HepG2 (cell line): ENCODE data around the gene LCE5A. TPM values are rescaled to one million over a fixed set of nuclear protein-coding genes. Genes with fewer than 3 reads are reported as not detected.

Experiments
- ATAC-seq: fragments of 200-7000 bp; cut with Tn5 transposase; 3 replicates; pipeline ENCODE4 v1.9.1; 2020; ENCODE audit warnings: mild to moderate bottlenecking, moderate library complexity
- BruUV-seq: library from RNA; stranded (reverse); fragments of 400-500 nt; replicated peaks from 2 replicates; lab custom pipeline; 2021; lab: Mats Ljungman, UMichigan
- CTCF ChIA-PET: fragments of 300-600 bp; formaldehyde crosslinking; extraction: SDS; loops from one replicate; lab custom pipeline; 2021; ENCODE audit warnings: low total read pairs, inconsistent platforms, low intra/inter-chr PET ratio; lab: Yijun Ruan, JAX
- POLR2A ChIA-PET: fragments of 350-600 bp; sonication (Branson Sonifier 250); formaldehyde crosslinking; loops from one replicate; lab custom pipeline; 2020; ENCODE audit warnings: antibody characterized with exemption, inconsistent platforms; lab: Yijun Ruan, JAX
- DNase-seq: peaks from one replicate; pipeline ENCODE4 v3.0.0-alpha.2; 2015; ENCODE audit warnings: low spot score
- FAIRE-seq: peaks from 3 replicates; lab custom pipeline; 2011; peaks lifted over from hg19 to GRCh38; lab: Jason Lieb, UNC
- H2AFZ ChIP-seq: one replicate; pipeline ENCODE4 v1.6.1; 2011; ENCODE audit warnings: low read length, inconsistent platforms
- H3K27ac ChIP-seq: fragments of 300-600 bp; 3 replicates; pipeline ENCODE4 v1.8.0; 2011; ENCODE audit warnings: mixed run types, mild to moderate bottlenecking, mixed read lengths, low read length, inconsistent platforms; ENCODE audit not compliant: insufficient read depth; ENCODE audit errors: extremely low read length
- H3K27me3 ChIP-seq, 2 experiments: fragments of 200-600 bp in 1 of 2; 2 replicates in 1 of 2; 3 replicates in 1 of 2; pipeline versions ENCODE4 v1.6.0 to v1.8.0; 2011; ENCODE audit warnings: low read length in 2 of 2, mild to moderate bottlenecking in 2 of 2, moderate library complexity in 2 of 2, inconsistent platforms in 1 of 2; ENCODE audit not compliant: insufficient read depth in 2 of 2, control insufficient read depth in 1 of 2
- H3K36me3 ChIP-seq, 2 experiments: fragments of 200-600 bp in 1 of 2; replicated peaks in 1 of 2; 2 replicates in 1 of 2; 3 replicates in 1 of 2; pipeline versions ENCODE4 v1.5.1 to v1.8.0; 2011; ENCODE audit warnings: low read length in 2 of 2, inconsistent platforms in 1 of 2; ENCODE audit not compliant: insufficient read depth in 2 of 2, control insufficient read depth in 1 of 2
- H3K4me1 ChIP-seq: 2 replicates; pipeline ENCODE4 v1.5.1; 2012; ENCODE audit warnings: low read length, inconsistent platforms; ENCODE audit not compliant: insufficient read depth
- H3K4me2 ChIP-seq: 2 replicates; pipeline ENCODE4 v1.6.0; 2011; ENCODE audit warnings: low read depth, low read length, inconsistent platforms
- H3K4me3 ChIP-seq, 3 experiments: fragments of 200-600 bp in 1 of 3; sonication (generic), shearing (Covaris generic) in 1 of 3; replicated peaks in 1 of 3; 2 replicates each; pipeline ENCODE4 v1.5.1; 2011 to 2016; ENCODE audit warnings: low read length in 3 of 3, inconsistent platforms in 2 of 3, low read depth in 2 of 3, mild to moderate bottlenecking in 2 of 3, control low read depth in 1 of 3, mixed read lengths in 1 of 3; ENCODE audit not compliant: insufficient read depth in 1 of 3
- H3K79me2 ChIP-seq: one replicate; pipeline ENCODE4 v1.6.1; 2011; ENCODE audit warnings: low read length, inconsistent platforms; ENCODE audit not compliant: insufficient read depth
- H3K9ac ChIP-seq: 2 replicates; pipeline ENCODE4 v1.6.0; 2011; ENCODE audit warnings: mild to moderate bottlenecking, low read depth, low read length, inconsistent platforms; ENCODE audit not compliant: insufficient read depth
- H3K9me3 ChIP-seq: 2 replicates; pipeline ENCODE4 v1.5.1; 2012; ENCODE audit warnings: mild to moderate bottlenecking, low read length
- H4K20me1 ChIP-seq: 2 replicates; pipeline ENCODE4 v1.6.0; 2011; ENCODE audit warnings: inconsistent platforms, mild to moderate bottlenecking, low read length, moderate library complexity; ENCODE audit not compliant: insufficient read depth
- ISX ChIP-seq: sonication (generic); formaldehyde crosslinking; conservative IDR thresholded peaks from 2 replicates; pipeline ENCODE4 v1.5.0; 2020; ENCODE audit warnings: missing genetic modification reagents
- PCBP1 ChIP-seq: fragments of 200-400 bp; formaldehyde crosslinking; IDR thresholded peaks from 2 replicates; pipeline ENCODE4 v1.6.1; 2017; ENCODE audit warnings: mild to moderate bottlenecking, low read depth, low read length, borderline replicate concordance
- STAG1 ChIP-seq: sonication (generic); formaldehyde crosslinking; IDR thresholded peaks from 2 replicates; pipeline ENCODE4 v1.4.0; 2020; ENCODE audit warnings: missing genetic modification reagents
- ZNF496 ChIP-seq: sonication (generic); formaldehyde crosslinking; IDR thresholded peaks from 2 replicates; pipeline ENCODE4 v1.8.1; 2023; ENCODE audit warnings: mild to moderate bottlenecking, moderate library complexity, missing genetic modification reagents; ENCODE audit not compliant: insufficient replicate concordance
- WGBS: methylation state at CpG from one replicate; pipeline ENCODE4 v1.1.6; 2017; ENCODE audit warnings: low lambda C conversion rate; 5-methylcytosine and 5-hydroxymethylcytosine counted together
- in situ Hi-C: cut with HindIII; loops from 2 replicates; pipeline ENCODE4 v1.10.0; 2017; ENCODE audit warnings: low pct_unique_long_range_greater_than_20kb; ENCODE audit not compliant: extremely low pct_ligation_motif_present
- intact Hi-C: fragments of 100-400 bp; cut with micrococcal nuclease; formaldehyde crosslinking; loops from one replicate; pipeline ENCODE4 v1.10.0; 2022; ENCODE audit not compliant: unreplicated experiment
- polyA plus RNA-seq, 8 experiments: library from polyadenylated mRNA; depleted of rRNA in 3 of 8; stranded (reverse) in 7 of 8; unstranded in 1 of 8; fragments of >200 nt; fragmentation: Illumina TruSeq in 4 of 8; extraction: Trizol in 4 of 8; gene quantifications; 2 replicates each; pipeline versions ENCODE4 v1.2.1 to v1.2.3, GENCODE V29; 2011 to 2016; ENCODE audit warnings: low read depth in 4 of 8, missing spikeins in 1 of 8, mixed read lengths in 1 of 8; ENCODE audit not compliant: insufficient read depth in 1 of 8
- total RNA-seq, 5 experiments: library from RNA; depleted of rRNA; stranded (reverse); fragments of >200 nt; fragmentation: Illumina TruSeq; extraction: Trizol; gene quantifications; 2 replicates each; pipeline ENCODE4 v1.2.3, GENCODE V29; 2016; ENCODE audit warnings: low read depth in 1 of 5
- TF ChIP-seq, protein P1 (sequence below): sonication (generic); formaldehyde crosslinking; IDR thresholded peaks from 2 replicates; pipeline ENCODE4 v1.5.0; 2020; ENCODE audit warnings: mild to moderate bottlenecking, missing genetic modification reagents, moderate library complexity
- TF ChIP-seq, protein P2 (sequence below): sonication (generic); formaldehyde crosslinking; IDR thresholded peaks from 2 replicates; pipeline ENCODE4 v1.4.0; 2020; ENCODE audit warnings: mild to moderate bottlenecking, missing genetic modification reagents
- TF ChIP-seq, protein P3 (sequence below): sonication (generic); formaldehyde crosslinking; IDR thresholded peaks from 2 replicates; pipeline ENCODE4 v1.4.0; 2020; ENCODE audit warnings: missing genetic modification reagents

The LCE5A gene
- total and polyA plus RNA-seq, 2 of the 13 experiments (the other 11 are each of a cell fraction or from before 2014, with no cell fraction given), result not detected

GRCh38 chr1:152481869-152482664, 28.5 kb upstream of the LCE5A start (continued):
- TF ChIP-seq PCBP1, result no peak

DNA sequence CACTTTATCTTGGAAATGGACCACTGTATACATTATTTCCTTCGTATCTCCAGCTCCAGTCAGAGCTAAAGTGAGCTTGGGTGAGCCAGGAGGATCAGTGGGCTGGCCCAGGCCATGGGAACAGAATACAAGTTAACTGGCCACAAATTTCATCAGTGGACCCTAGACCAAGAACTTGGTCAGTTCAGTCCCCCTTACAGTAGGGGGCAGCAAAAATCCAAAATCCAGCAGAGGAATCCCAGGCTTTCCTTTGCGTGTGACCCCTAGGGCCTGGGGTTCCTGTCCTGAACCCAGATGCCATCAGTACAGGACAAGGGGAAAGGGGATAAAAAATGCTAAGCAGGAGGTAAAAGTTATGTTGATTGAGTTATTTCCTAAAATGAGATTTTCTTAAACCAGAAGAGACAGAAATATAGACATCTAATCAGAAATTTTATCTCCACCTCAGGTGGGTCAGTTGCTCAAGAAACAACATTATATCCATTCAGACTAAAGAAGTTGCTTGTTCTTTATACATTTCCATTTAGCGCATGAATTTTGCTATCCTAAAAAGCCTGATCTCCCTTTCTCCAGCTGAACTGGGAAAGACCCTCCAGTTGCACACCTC, 24.1 kb upstream of the LCE5A start:
- intact Hi-C loops (no loop called here), in situ Hi-C loops (no loop called here)
- Histone ChIP-seq H2AFZ (no peak overlapping the region), H3K27me3 (no peaks in the 10 kb centered on the region), H3K36me3 (no peaks in the 10 kb centered on the region), H3K27ac (no peak overlapping the region), H3K4me1 (no peaks in the 10 kb centered on the region), H3K4me2 (no peak overlapping the region), H4K20me1 (no peaks in the 10 kb centered on the region), H3K4me3 (no peak overlapping the region), H3K9ac (no peak overlapping the region), H3K79me2 (no peaks in the 10 kb centered on the region), H3K9me3 (no peaks in the 10 kb centered on the region)
- DNase-seq (peak; percentile 12), FAIRE-seq (peak; percentile 30), ATAC-seq (peak; percentile 46; the same call in 2 of the 3 replicates)
- TF ChIP-seq, protein P1, sequence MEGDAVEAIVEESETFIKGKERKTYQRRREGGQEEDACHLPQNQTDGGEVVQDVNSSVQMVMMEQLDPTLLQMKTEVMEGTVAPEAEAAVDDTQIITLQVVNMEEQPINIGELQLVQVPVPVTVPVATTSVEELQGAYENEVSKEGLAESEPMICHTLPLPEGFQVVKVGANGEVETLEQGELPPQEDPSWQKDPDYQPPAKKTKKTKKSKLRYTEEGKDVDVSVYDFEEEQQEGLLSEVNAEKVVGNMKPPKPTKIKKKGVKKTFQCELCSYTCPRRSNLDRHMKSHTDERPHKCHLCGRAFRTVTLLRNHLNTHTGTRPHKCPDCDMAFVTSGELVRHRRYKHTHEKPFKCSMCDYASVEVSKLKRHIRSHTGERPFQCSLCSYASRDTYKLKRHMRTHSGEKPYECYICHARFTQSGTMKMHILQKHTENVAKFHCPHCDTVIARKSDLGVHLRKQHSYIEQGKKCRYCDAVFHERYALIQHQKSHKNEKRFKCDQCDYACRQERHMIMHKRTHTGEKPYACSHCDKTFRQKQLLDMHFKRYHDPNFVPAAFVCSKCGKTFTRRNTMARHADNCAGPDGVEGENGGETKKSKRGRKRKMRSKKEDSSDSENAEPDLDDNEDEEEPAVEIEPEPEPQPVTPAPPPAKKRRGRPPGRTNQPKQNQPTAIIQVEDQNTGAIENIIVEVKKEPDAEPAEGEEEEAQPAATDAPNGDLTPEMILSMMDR (CRISPR knock-in tag), result peak; percentile 46
- TF ChIP-seq, protein P2, sequence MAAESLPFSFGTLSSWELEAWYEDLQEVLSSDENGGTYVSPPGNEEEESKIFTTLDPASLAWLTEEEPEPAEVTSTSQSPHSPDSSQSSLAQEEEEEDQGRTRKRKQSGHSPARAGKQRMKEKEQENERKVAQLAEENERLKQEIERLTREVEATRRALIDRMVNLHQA (CRISPR knock-in tag), result no peak
- TF ChIP-seq, protein P3, sequence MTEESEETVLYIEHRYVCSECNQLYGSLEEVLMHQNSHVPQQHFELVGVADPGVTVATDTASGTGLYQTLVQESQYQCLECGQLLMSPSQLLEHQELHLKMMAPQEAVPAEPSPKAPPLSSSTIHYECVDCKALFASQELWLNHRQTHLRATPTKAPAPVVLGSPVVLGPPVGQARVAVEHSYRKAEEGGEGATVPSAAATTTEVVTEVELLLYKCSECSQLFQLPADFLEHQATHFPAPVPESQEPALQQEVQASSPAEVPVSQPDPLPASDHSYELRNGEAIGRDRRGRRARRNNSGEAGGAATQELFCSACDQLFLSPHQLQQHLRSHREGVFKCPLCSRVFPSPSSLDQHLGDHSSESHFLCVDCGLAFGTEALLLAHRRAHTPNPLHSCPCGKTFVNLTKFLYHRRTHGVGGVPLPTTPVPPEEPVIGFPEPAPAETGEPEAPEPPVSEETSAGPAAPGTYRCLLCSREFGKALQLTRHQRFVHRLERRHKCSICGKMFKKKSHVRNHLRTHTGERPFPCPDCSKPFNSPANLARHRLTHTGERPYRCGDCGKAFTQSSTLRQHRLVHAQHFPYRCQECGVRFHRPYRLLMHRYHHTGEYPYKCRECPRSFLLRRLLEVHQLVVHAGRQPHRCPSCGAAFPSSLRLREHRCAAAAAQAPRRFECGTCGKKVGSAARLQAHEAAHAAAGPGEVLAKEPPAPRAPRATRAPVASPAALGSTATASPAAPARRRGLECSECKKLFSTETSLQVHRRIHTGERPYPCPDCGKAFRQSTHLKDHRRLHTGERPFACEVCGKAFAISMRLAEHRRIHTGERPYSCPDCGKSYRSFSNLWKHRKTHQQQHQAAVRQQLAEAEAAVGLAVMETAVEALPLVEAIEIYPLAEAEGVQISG, result peak; percentile 49
- TF ChIP-seq ZNF496 (CRISPR knock-in tag) (no peak), ISX (CRISPR knock-in tag) (no peak), STAG1 (peak; percentile 24; the same call in 1 of the 2 replicates)
- ChIA-PET CTCF (interaction anchor here (1.3 kb wide), 1 partner anchor 47 kb away, joined by 7 read pairs; no protein-coding TSS in a partner anchor), POLR2A (no interaction called here)
- no TSS peak for BruUV-seq
- WGBS, result 34% methylated on average over 3 of the region's 3 CpGs
